ENCODE data around the gene TAGLN.
"Not testable (repeated sequence)": the region's sequence is repeated elsewhere in the genome, so short reads cannot be mapped to it uniquely, and the experiment has no call there.

TAGLN gene

GRCh38 chr11:117209351-117210125 lies 10.4 kb downstream of the TAGLN start:
- H3K27ac ChIP-seq (ENCODE audit: low read length); DNase-seq; H3K4me2 ChIP-seq (ENCODE audit: low read depth, low read length); H3K4me3 ChIP-seq (ENCODE audit: low read length); H3K9me3 ChIP-seq (replicated peaks; ENCODE audit: insufficient read depth, low read length); H4K20me1 ChIP-seq (ENCODE audit: insufficient read depth, low read length); H3K4me1 ChIP-seq (ENCODE audit: low read length); H3K27me3 ChIP-seq (replicated peaks; ENCODE audit: insufficient read depth, low read length); H3K9ac ChIP-seq (ENCODE audit: low read length); H2AFZ ChIP-seq (ENCODE audit: low read length); H3K36me3 ChIP-seq (replicated peaks; ENCODE audit: insufficient read depth, low read length); H3F3A ChIP-seq (ENCODE audit: insufficient read depth, low read length); H3K79me2 ChIP-seq (ENCODE audit: low read length); H3K9me2 ChIP-seq (replicated peaks; ENCODE audit: insufficient read depth, low read length): not testable (repeated sequence)

- Histone ChIP-seq H3K9ac (ENCODE audit: low read length) (no peak overlapping the region), H3K27ac (ENCODE audit: low read length) (no peak overlapping the region), H3K9me2 (replicated peaks; ENCODE audit: insufficient read depth, low read length) (no peaks in the 10 kb centered on the region), H3K4me2 (ENCODE audit: low read depth, low read length) (no peak overlapping the region), H3K27me3 (replicated peaks; ENCODE audit: insufficient read depth, low read length) (no peaks in the 10 kb centered on the region), H2AFZ (ENCODE audit: low read length) (no peak overlapping the region), H3K36me3 (replicated peaks; ENCODE audit: insufficient read depth, low read length) (peaks cover 4% of the 10 kb centered on the region; the same call in 1 of the 2 replicates), H3K79me2 (ENCODE audit: low read length) (no peaks in the 10 kb centered on the region), H3F3A (ENCODE audit: insufficient read depth, low read length) (no peaks in the 10 kb centered on the region), H3K4me3 (ENCODE audit: low read length) (no peak overlapping the region), H4K20me1 (ENCODE audit: insufficient read depth, low read length) (no peaks in the 10 kb centered on the region), H3K4me1 (ENCODE audit: low read length) (no peaks in the 10 kb centered on the region), H3K9me3 (replicated peaks; ENCODE audit: insufficient read depth, low read length) (no peaks in the 10 kb centered on the region)
- no peak for DNase-seq
- TF ChIP-seq CTCF (IDR thresholded peaks at IDR 0.05; ENCODE audit: low read length) (no peak), EZH2 (optimal IDR thresholded peaks at IDR 0.05; ENCODE audit: low read depth, low read length) (no peak), EZH2phosphoT487 (IDR thresholded peaks at IDR 0.05; ENCODE audit: low read length) (no peak)
Measured at GRCh38 chr11:117210620-117211019, 11.4 kb downstream of the TAGLN start.

- Histone ChIP-seq H3K4me3 (ENCODE audit: low read length) (no peak overlapping the region), H3K27me3 (replicated peaks; ENCODE audit: insufficient read depth, low read length) (no peaks in the 10 kb centered on the region), H3K36me3 (replicated peaks; ENCODE audit: insufficient read depth, low read length) (peaks cover 6% of the 10 kb centered on the region; the same call in 1 of the 2 replicates), H3K9me2 (replicated peaks; ENCODE audit: insufficient read depth, low read length) (no peaks in the 10 kb centered on the region), H4K20me1 (ENCODE audit: insufficient read depth, low read length) (no peaks in the 10 kb centered on the region), H3F3A (ENCODE audit: insufficient read depth, low read length) (no peaks in the 10 kb centered on the region), H3K79me2 (ENCODE audit: low read length) (no peaks in the 10 kb centered on the region), H3K4me2 (ENCODE audit: low read depth, low read length) (no peak overlapping the region), H3K9me3 (replicated peaks; ENCODE audit: insufficient read depth, low read length) (no peaks in the 10 kb centered on the region), H3K4me1 (ENCODE audit: low read length) (no peaks in the 10 kb centered on the region), H3K9ac (ENCODE audit: low read length) (no peak overlapping the region), H2AFZ (ENCODE audit: low read length) (no peak overlapping the region), H3K27ac (ENCODE audit: low read length) (no peak overlapping the region)
- DNase-seq: no peak
- TF ChIP-seq CTCF (IDR thresholded peaks at IDR 0.05; ENCODE audit: low read length) (no peak), EZH2 (optimal IDR thresholded peaks at IDR 0.05; ENCODE audit: low read depth, low read length) (no peak), EZH2phosphoT487 (IDR thresholded peaks at IDR 0.05; ENCODE audit: low read length) (no peak)
Measured at GRCh38 chr11:117212697-117213355, 13.7 kb downstream of the TAGLN start.

Data from MM.1S (cell line).